ENCODE measurements around the gene HACD3. TPM values are rescaled to one million over a fixed set of nuclear protein-coding genes. Genes with fewer than 3 reads are reported as not detected.

The HACD3 gene
- total and polyA plus RNA-seq, 9 of the 15 experiments (the other 6 are each of a cell fraction or from before 2014, with no cell fraction given): 48.1 to 117 (median 72.8) TPM

DNA sequence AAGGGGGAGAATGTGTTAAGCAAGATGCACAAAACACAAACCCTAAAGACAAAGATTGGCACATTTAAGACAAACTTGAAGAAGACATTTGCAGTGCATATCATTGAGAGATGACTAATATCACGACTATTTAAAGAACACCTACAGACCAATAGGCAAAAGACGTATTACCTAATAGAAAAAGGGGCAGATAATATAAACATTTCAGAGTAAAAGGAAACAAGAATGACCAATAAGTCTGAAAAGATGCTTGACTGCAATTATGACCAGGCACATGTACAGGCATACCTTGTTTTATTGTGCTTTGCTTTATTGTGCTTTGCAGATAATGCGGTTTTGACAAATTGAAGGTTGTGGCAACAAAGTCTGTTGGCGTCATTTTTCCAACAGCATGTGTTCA is 4.9 kb downstream of the HACD3 start:
- H4K20me1 ChIP-seq (replicated peaks; ENCODE audit: control insufficient read depth, insufficient read depth, low read length): peaks cover 29% of the 10 kb centered on the region
- peaks cover 16% of the 10 kb centered on the region in 2 experiments; a peak in 4 of 5 replicates for H3K4me1 ChIP-seq (replicated peaks in 1 of 2; ENCODE audit: control insufficient read depth in 2 of 2, insufficient read depth in 2 of 2, low read length in 2 of 2)
- no peak for FAIRE-seq
- H3K27me3 ChIP-seq (ENCODE audit: control insufficient read depth in 2 of 2, insufficient read depth in 2 of 2, low read length in 2 of 2): no peaks in the 10 kb centered on the region
- H3K36me3 ChIP-seq (ENCODE audit: control insufficient read depth, insufficient read depth, low read length): peaks cover 45% of the 10 kb centered on the region; the same call in 2 of the 3 replicates
- H3K9me3 ChIP-seq (replicated peaks; ENCODE audit: control insufficient read depth, insufficient read depth, low read depth, low read length): no peaks in the 10 kb centered on the region
- intact Hi-C loops (cut with micrococcal nuclease): no loop called here
- no peak for DNase-seq (ENCODE audit: extremely low read depth in 1 of 4, low spot score in 3 of 4)
- no peak for ATAC-seq
- ChIA-PET CTCF (ENCODE audit: low intra/inter-chr PET ratio) (no interaction called here), POLR2A (no interaction called here)
- no TSS peak for BruUV-seq (replicated peaks)
- no peak overlapping the region for H3K27ac ChIP-seq (ENCODE audit: extremely low read depth, low read depth, low read length)
- H3K9ac ChIP-seq (ENCODE audit: insufficient read depth in 1 of 2, low read depth in 2 of 2, low read length in 2 of 2): no peak overlapping the region
- no peak for TF ChIP-seq ZSCAN29 (IDR thresholded peaks at IDR 0.05)
- TF ChIP-seq, protein P1, sequence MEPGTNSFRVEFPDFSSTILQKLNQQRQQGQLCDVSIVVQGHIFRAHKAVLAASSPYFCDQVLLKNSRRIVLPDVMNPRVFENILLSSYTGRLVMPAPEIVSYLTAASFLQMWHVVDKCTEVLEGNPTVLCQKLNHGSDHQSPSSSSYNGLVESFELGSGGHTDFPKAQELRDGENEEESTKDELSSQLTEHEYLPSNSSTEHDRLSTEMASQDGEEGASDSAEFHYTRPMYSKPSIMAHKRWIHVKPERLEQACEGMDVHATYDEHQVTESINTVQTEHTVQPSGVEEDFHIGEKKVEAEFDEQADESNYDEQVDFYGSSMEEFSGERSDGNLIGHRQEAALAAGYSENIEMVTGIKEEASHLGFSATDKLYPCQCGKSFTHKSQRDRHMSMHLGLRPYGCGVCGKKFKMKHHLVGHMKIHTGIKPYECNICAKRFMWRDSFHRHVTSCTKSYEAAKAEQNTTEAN (CRISPR knock-in tag; IDR thresholded peaks at IDR 0.05): no peak
- TF ChIP-seq SRF (CRISPR knock-in tag; IDR thresholded peaks at IDR 0.05): no peak
- TF ChIP-seq, protein P2, sequence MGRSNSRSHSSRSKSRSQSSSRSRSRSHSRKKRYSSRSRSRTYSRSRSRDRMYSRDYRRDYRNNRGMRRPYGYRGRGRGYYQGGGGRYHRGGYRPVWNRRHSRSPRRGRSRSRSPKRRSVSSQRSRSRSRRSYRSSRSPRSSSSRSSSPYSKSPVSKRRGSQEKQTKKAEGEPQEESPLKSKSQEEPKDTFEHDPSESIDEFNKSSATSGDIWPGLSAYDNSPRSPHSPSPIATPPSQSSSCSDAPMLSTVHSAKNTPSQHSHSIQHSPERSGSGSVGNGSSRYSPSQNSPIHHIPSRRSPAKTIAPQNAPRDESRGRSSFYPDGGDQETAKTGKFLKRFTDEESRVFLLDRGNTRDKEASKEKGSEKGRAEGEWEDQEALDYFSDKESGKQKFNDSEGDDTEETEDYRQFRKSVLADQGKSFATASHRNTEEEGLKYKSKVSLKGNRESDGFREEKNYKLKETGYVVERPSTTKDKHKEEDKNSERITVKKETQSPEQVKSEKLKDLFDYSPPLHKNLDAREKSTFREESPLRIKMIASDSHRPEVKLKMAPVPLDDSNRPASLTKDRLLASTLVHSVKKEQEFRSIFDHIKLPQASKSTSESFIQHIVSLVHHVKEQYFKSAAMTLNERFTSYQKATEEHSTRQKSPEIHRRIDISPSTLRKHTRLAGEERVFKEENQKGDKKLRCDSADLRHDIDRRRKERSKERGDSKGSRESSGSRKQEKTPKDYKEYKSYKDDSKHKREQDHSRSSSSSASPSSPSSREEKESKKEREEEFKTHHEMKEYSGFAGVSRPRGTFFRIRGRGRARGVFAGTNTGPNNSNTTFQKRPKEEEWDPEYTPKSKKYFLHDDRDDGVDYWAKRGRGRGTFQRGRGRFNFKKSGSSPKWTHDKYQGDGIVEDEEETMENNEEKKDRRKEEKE (IDR thresholded peaks at IDR 0.05; ENCODE audit: borderline replicate concordance in 1 of 2, control insufficient read depth in 1 of 2, low read depth in 2 of 2, low read length in 1 of 2): no peak
- TF ChIP-seq, protein P3, sequence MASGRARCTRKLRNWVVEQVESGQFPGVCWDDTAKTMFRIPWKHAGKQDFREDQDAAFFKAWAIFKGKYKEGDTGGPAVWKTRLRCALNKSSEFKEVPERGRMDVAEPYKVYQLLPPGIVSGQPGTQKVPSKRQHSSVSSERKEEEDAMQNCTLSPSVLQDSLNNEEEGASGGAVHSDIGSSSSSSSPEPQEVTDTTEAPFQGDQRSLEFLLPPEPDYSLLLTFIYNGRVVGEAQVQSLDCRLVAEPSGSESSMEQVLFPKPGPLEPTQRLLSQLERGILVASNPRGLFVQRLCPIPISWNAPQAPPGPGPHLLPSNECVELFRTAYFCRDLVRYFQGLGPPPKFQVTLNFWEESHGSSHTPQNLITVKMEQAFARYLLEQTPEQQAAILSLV (tag; IDR thresholded peaks at IDR 0.05): no peak
- TF ChIP-seq TEAD4 (IDR thresholded peaks at IDR 0.05; ENCODE audit: low read length): no peak
- no peak for TF ChIP-seq TEAD4 (CRISPR knock-in tag; IDR thresholded peaks at IDR 0.05; ENCODE audit: borderline replicate concordance)
- TF ChIP-seq NUFIP1 (IDR thresholded peaks at IDR 0.05; ENCODE audit: partially characterized antibody): no peak
- TF ChIP-seq PHB2 (IDR thresholded peaks at IDR 0.05; ENCODE audit: low read depth): no peak
- TF ChIP-seq RBM34 (IDR thresholded peaks at IDR 0.05; ENCODE audit: borderline replicate concordance, insufficient read depth, low read length): no peak
- TF ChIP-seq TAF7 (tag; IDR thresholded peaks at IDR 0.05): no peak
- TF ChIP-seq, protein P4, sequence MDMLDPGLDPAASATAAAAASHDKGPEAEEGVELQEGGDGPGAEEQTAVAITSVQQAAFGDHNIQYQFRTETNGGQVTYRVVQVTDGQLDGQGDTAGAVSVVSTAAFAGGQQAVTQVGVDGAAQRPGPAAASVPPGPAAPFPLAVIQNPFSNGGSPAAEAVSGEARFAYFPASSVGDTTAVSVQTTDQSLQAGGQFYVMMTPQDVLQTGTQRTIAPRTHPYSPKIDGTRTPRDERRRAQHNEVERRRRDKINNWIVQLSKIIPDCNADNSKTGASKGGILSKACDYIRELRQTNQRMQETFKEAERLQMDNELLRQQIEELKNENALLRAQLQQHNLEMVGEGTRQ (CRISPR knock-in tag; IDR thresholded peaks at IDR 0.05): no peak
- no peak overlapping the region for H3K4me3 ChIP-seq
- H3K9me1 ChIP-seq (ENCODE audit: control insufficient read depth, insufficient read depth, low read length): no peaks in the 10 kb centered on the region
- no peak overlapping the region for H2AFZ ChIP-seq (ENCODE audit: low read depth, low read length)
- no peak overlapping the region for H3K4me2 ChIP-seq (ENCODE audit: insufficient read depth, low read length)
- WGBS (ENCODE audit: insufficient coverage, low coverage, missing lambda C conversion rate): 99% methylated on average over 4 of the region's 4 CpGs
- peaks cover 93% of the 10 kb centered on the region for H3K79me2 ChIP-seq (ENCODE audit: control insufficient read depth, insufficient read depth, low read length)
- in situ Hi-C loops (cut with MboI): no loop called here

All from K562 (cell line).